ES-I3 (cell line): ENCODE measurements around the gene FIGN.

Source experiments
- H3K36me3 ChIP-seq: 2 replicates; pipeline ENCODE4 v1.6.1; 2013; ENCODE audit warnings: mild to moderate bottlenecking, low read length, control low read depth, moderate library complexity; ENCODE audit not compliant: insufficient read depth
- H3K4me1 ChIP-seq: 2 replicates; pipeline ENCODE4 v1.6.1; 2013; ENCODE audit warnings: mild to moderate bottlenecking, control low read depth, low read length; ENCODE audit not compliant: insufficient read depth
- H3K9ac ChIP-seq: 2 replicates; pipeline ENCODE4 v1.6.1; 2013; ENCODE audit warnings: low read depth, mild to moderate bottlenecking, low read length, moderate library complexity
- H3K9me3 ChIP-seq: 2 replicates; pipeline ENCODE4 v1.6.1; 2013; ENCODE audit warnings: mild to moderate bottlenecking, low read length, moderate library complexity; ENCODE audit not compliant: control insufficient read depth, insufficient read depth

Gene FIGN

DNA sequence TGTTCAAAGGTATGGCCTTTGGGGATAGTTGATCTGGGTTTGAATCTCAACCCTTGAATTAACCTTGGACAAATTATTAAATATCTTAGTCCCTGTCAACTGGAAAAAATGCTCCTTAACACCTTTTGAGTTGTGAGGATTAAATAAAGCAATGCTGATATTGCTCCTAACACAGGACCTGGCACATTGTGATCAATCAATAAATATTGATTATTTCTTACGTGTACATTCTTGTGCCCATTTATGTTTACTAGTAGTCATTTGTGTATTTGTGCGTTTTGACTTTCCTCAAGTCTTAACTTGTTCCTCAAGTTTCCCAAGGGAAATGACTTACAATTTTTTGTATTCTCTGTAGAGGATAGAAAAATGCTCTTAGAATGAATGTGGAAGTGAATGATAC is 19.6 kb upstream of the FIGN start:
- Histone ChIP-seq H3K4me1 (peaks cover 8% of the 10 kb centered on the region; the same call in 1 of the 2 replicates), H3K9me3 (no peaks in the 10 kb centered on the region), H3K36me3 (no peaks in the 10 kb centered on the region), H3K9ac (no peak overlapping the region)

DNA sequence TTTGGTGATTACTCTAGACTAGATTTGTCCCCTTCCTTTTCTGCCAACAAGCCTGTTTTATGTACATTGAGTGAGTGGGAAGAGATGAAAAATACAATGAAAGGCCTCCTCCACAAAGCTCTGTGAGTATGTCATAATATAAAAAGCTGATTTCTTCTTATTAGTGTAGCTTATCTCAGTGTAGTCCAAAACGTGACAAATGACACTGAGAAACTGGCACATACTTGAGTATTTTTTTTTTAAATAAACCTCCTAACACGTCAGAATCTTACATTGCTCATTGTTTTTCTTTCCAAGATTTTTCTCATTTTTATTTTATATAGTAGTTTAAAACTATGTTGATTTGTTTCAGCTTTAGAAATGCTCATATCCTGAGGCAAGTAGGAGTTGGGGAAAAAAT is 17.9 kb upstream of the FIGN start:
- no peaks in the 10 kb centered on the region for H3K36me3 ChIP-seq
- H3K9me3 ChIP-seq, result no peaks in the 10 kb centered on the region
- H3K4me1 ChIP-seq, result peaks cover 8% of the 10 kb centered on the region; the same call in 1 of the 2 replicates
- H3K9ac ChIP-seq, result no peak overlapping the region

GRCh38 chr2:163752267-163752666 is 16.5 kb upstream of the FIGN start:
- Histone ChIP-seq H3K4me1 (peaks cover under 1% of the 10 kb centered on the region; the same call in 1 of the 2 replicates), H3K9me3 (no peaks in the 10 kb centered on the region), H3K36me3 (no peaks in the 10 kb centered on the region), H3K9ac (no peak overlapping the region)

DNA sequence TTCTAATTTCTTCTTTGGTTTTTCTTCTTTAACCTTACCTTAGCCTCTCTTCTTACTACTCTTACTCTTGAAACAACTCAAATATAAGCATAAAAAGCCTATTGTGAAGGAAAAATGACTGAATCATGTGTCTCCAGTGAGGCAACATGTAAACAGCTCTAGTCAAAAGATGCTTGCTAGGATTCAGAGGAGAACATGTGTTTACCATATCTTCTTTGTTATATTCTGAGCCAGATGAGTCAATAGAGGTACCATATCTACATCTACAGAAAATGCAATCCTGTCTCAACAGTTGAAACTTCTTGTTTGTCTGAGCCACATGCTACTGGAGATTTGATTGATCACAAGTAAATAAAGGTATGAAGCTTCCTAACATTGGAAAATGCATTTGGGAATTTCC is 15.9 kb upstream of the FIGN start:
- Histone ChIP-seq H3K4me1 (no peaks in the 10 kb centered on the region; the same call in 1 of the 2 replicates), H3K36me3 (no peaks in the 10 kb centered on the region), H3K9ac (no peak overlapping the region), H3K9me3 (no peaks in the 10 kb centered on the region)

DNA sequence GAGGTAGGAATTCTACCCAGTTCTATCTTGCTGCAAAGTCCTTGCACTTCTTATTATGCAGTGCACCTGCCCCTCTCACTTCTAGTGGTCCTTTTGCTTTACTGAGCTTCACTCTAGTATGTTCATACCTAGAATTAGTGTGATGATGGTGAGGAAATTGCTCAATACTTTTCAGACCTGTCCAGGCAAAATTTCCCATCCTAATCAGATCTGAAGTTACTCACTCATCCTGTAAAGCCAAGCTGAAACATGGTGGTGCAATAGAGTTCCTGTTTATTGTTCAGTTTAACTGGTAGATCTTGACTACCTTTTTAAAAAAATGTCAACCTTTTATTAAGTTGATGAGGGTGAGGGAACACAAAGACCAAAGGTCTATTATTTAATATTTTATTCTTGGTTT is 12.6 kb upstream of the FIGN start:
- Histone ChIP-seq H3K4me1 (no peaks in the 10 kb centered on the region; the same call in 1 of the 2 replicates), H3K9me3 (no peaks in the 10 kb centered on the region), H3K36me3 (no peaks in the 10 kb centered on the region), H3K9ac (no peak overlapping the region)

DNA sequence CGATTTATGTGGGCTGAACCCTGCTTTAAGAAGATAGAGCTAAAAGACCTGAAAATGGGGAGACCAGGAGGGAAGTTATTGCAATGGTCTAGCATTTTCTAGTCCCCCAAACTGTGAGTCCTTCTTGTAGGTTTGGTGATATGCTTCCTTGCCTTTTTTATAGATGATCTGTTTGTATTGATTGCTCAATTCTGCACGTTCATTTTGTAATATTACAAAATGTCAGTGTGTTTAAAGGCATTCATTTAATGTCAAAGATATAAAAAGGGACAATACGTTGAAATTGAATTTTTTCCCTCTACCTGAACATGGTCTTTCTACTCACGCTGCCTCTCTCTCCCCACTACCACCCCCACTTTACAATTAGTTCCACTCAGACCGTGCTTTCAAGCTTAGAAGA is 5.6 kb upstream of the FIGN start:
- no peak overlapping the region for H3K9ac ChIP-seq
- H3K4me1 ChIP-seq, result no peaks in the 10 kb centered on the region
- H3K36me3 ChIP-seq, result no peaks in the 10 kb centered on the region
- no peaks in the 10 kb centered on the region for H3K9me3 ChIP-seq

DNA sequence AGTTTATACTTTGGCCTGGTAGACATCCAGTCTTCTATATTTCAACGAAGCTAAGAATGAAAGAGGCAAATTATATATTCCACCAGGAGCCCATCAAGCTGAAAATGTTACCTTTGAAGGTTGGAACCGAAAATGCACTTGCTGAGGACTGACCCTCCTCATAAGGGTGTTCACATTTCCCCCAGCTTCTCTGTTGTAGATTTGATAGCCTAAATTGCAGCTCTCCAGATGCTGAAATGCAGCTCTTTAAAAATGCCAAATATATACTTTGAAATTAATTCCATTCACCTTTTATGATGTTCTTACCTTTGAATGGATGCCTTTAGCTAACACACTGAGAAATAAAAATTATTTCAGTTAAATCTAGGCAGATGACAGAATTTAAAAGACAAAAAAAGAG is 1.8 kb upstream of the FIGN start:
- Histone ChIP-seq H3K9ac (peak overlapping the region; percentile 86; the same call in 1 of the 2 replicates), H3K4me1 (no peaks in the 10 kb centered on the region; the same call in 1 of the 2 replicates), H3K9me3 (no peaks in the 10 kb centered on the region), H3K36me3 (no peaks in the 10 kb centered on the region)

GRCh38 chr2:163737190-163737439 is 1.3 kb upstream of the FIGN start:
- peak overlapping the region; percentile 86 for H3K9ac ChIP-seq
- H3K36me3 ChIP-seq, result no peaks in the 10 kb centered on the region
- no peaks in the 10 kb centered on the region; the same call in 1 of the 2 replicates for H3K4me1 ChIP-seq
- H3K9me3 ChIP-seq, result no peaks in the 10 kb centered on the region

GRCh38 chr2:163736433-163737189 is 803 bp upstream of the FIGN start:
- Histone ChIP-seq H3K9me3 (no peaks in the 10 kb centered on the region), H3K9ac (peak overlapping the region; percentile 86), H3K36me3 (no peaks in the 10 kb centered on the region), H3K4me1 (peaks cover 4% of the 10 kb centered on the region)

DNA sequence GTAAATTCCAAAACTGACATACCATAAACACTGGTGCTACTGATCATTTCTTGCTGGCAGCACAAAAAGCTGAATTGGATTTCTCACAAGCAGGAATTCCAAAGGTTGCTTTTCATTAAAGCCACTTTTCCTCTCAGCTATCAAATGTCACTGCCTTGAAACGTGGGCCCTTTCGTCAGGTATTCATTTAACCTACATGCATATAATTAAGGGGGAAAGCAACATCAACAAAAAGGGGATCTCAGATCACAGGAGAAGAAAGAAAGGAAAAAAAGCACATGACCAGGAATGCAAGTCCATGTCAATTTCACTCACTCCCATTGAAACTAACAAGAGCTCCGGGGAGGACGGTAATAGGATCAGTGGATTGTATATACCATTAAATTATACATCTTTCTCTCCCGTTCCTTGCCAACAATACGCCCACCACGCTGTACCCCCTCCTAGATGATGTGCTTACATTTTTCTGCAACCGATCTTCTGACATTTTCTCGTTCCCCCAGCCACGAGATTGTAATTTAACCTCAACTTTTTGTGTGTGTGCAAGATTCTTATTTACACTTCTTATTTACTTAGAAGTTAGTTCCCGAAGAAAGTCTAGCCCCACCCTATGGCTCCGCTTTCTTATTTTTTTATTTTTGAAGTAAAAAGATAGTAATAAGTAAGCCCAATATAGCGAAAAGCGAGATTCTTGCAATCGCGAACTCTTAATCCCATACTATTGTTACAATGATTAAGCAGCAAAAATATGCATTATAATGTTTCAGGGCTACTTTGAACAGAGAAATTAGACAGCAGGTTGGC is 725 bp downstream of the FIGN start:
- Histone ChIP-seq H3K4me1 (peaks cover 10% of the 10 kb centered on the region), H3K9ac (peak overlapping the region; percentile 86), H3K36me3 (no peaks in the 10 kb centered on the region)

DNA sequence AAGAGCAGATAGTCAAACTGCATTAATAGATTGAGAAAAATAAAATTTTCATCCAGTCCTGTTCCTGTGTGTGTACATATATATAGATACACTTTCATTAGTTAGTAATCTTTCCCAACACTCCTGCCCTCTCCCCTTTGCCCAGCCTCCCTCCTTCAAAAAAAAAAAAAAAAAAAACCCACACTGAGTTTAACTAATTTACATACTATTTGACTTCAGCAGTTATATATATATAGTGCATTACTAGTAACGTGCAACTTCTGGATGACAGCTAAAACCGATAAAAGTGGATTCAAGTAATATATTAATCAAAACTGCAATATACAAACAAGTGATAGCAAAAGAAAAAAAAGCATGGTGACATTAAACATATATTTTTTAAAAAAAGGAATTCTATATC is 1.4 kb downstream of the FIGN start:
- H3K4me1 ChIP-seq, result peaks cover 10% of the 10 kb centered on the region
- peak overlapping the region; percentile 86; the same call in 1 of the 2 replicates for H3K9ac ChIP-seq
- no peaks in the 10 kb centered on the region for H3K36me3 ChIP-seq
- H3K9me3 ChIP-seq, result no peaks in the 10 kb centered on the region

More for the DNA sequence above, 725 bp downstream of the FIGN start:
- no peaks in the 10 kb centered on the region for H3K9me3 ChIP-seq

DNA sequence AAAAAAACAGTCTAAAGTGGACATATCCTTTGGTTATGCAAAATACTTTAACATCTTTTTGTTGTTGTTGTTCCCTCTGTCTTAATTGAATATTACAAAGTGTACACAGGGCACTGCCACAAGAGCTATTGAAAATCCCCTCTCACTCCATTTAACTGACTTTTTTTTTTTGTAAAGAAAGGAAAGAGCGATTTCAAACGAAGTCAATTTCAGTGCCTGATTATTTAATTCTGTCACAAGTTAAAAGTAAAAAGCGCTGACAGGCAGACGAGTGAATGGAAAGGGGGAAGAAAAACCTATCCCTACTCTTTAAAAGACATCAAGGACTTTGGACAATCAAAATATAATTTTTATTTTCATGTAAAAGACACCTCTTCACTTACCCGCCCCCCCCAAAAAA is 1.9 kb downstream of the FIGN start:
- Histone ChIP-seq H3K4me1 (peaks cover 10% of the 10 kb centered on the region), H3K36me3 (no peaks in the 10 kb centered on the region), H3K9me3 (no peaks in the 10 kb centered on the region), H3K9ac (no peak overlapping the region; the same call in 1 of the 2 replicates)

- no peaks in the 10 kb centered on the region for H3K9me3 ChIP-seq
- H3K4me1 ChIP-seq, result peaks cover 10% of the 10 kb centered on the region
- no peak overlapping the region for H3K9ac ChIP-seq
- no peaks in the 10 kb centered on the region for H3K36me3 ChIP-seq
Measured at GRCh38 chr2:163733301-163733938, 2.4 kb downstream of the FIGN start.

- Histone ChIP-seq H3K36me3 (no peaks in the 10 kb centered on the region), H3K9me3 (no peaks in the 10 kb centered on the region), H3K9ac (no peak overlapping the region), H3K4me1 (peaks cover 10% of the 10 kb centered on the region)
Measured at GRCh38 chr2:163732727-163733126, 3.1 kb downstream of the FIGN start.
